Stimulated activated CD8-positive, alpha-beta memory T cell treated with anti-CD3 and anti-CD28 coated beads, Interleukin-7, amount 100 ng/mL, for 1 hour (primary cell): ENCODE results near the gene SH3RF1.
"Not testable (repeated sequence)": the region's sequence is repeated elsewhere in the genome, so short reads cannot be mapped to it uniquely, and the experiment has no call there.

Experiments used
- DNase-seq, 2 donors: peaks; one replicate each; pipeline ENCODE4 v3.0.0-alpha.2; 2020; ENCODE audit warnings: low read depth in 2 of 2

The SH3RF1 gene

GRCh38 chr4:169226565-169226964 lies 44.2 kb downstream of the SH3RF1 start:
- DNase-seq = no peak

GRCh38 chr4:169225812-169226211 lies 44.9 kb downstream of the SH3RF1 start:
- no peak for DNase-seq

- DNase-seq = no peak
Observed at GRCh38 chr4:169225058-169225751, 45.6 kb downstream of the SH3RF1 start.

- no peak for DNase-seq
Observed at GRCh38 chr4:169222761-169223160, 48.0 kb downstream of the SH3RF1 start.

GRCh38 chr4:169221662-169222061 lies 49.1 kb downstream of the SH3RF1 start:
- DNase-seq = no peak

GRCh38 chr4:169220854-169221411 lies 49.8 kb downstream of the SH3RF1 start:
- DNase-seq = no peak

GRCh38 chr4:169220447-169220846 lies 50.3 kb downstream of the SH3RF1 start:
- no peak for DNase-seq

GRCh38 chr4:169219440-169219839 lies 51.3 kb downstream of the SH3RF1 start:
- no peak for DNase-seq

- no peak for DNase-seq
Observed at GRCh38 chr4:169215656-169216055, 55.1 kb downstream of the SH3RF1 start.

GRCh38 chr4:169212981-169213380 lies 57.8 kb downstream of the SH3RF1 start:
- DNase-seq = no peak

GRCh38 chr4:169210504-169211118 lies 60.1 kb downstream of the SH3RF1 start:
- no peak for DNase-seq

- no peak for DNase-seq
Observed at GRCh38 chr4:169209388-169209883, 61.3 kb downstream of the SH3RF1 start.

- no peak for DNase-seq
Observed at GRCh38 chr4:169208516-169208915, 62.2 kb downstream of the SH3RF1 start.

- DNase-seq = no peak
Observed at GRCh38 chr4:169208090-169208455, 62.7 kb downstream of the SH3RF1 start.

GRCh38 chr4:169207436-169208089 lies 63.2 kb downstream of the SH3RF1 start:
- DNase-seq = no peak

GRCh38 chr4:169205744-169206080 lies 65.0 kb downstream of the SH3RF1 start:
- DNase-seq = no peak

- DNase-seq = no peak
Observed at GRCh38 chr4:169205075-169205743, 65.5 kb downstream of the SH3RF1 start.

- no peak for DNase-seq
Observed at GRCh38 chr4:169203891-169204290, 66.9 kb downstream of the SH3RF1 start.

GRCh38 chr4:169203278-169203677 lies 67.5 kb downstream of the SH3RF1 start:
- DNase-seq = not testable (repeated sequence)

- no peak for DNase-seq
Observed at GRCh38 chr4:169202878-169203277, 67.9 kb downstream of the SH3RF1 start.

- DNase-seq = no peak
Observed at GRCh38 chr4:169202145-169202699, 68.5 kb downstream of the SH3RF1 start.
